Measurements from ENCODE around the gene SLC25A13. TPM values are rescaled to one million over a fixed set of nuclear protein-coding genes. Genes with fewer than 3 reads are reported as not detected.

The SLC25A13 gene
- total and polyA plus RNA-seq, 8 donors, result 20.2 to 41.2 (median 25.1) TPM

GRCh38 chr7:96266015-96266414 is 55.9 kb downstream of the SLC25A13 start:
- DNase-seq (no peak), ATAC-seq (no peak)
- Histone ChIP-seq H3K27ac (no peak overlapping the region), H3K4me3 (no peak overlapping the region), H3K4me1 (no peaks in the 10 kb centered on the region), H3K9me3 (no peaks in the 10 kb centered on the region), H3K36me3 (peaks cover 0 to 9% of the 10 kb centered on the region in 2 donors), H3K27me3 (no peaks in the 10 kb centered on the region)
- TF ChIP-seq CTCF (IDR thresholded peaks at IDR 0.05), result no peak
- intact Hi-C loops (cut with DNase I), result no loop called here

DNA sequence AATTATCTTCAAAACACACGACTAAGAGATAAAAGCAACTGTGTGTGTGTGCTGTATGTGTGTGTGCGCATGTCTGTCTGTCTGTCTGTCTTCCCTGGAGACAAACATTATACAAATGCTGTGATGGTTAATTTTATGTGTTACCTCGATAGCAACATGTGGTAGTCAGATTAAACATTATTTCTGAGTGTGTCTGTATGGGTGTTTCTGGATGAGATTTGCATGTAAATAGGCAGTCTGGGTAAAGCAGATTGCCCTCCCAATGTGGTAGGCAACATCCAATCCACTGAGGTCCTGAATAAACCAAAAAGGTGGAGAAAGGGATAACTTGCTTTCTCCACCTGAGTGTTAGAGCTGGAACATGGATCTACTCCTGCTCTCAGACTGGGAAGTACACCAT is 67.9 kb downstream of the SLC25A13 start:
- intact Hi-C loops (cut with DNase I), result no loop called here
- no peak for DNase-seq
- peaks cover 0 to 28% of the 10 kb centered on the region in 2 donors for H3K9me3 ChIP-seq
- H3K27ac ChIP-seq, result no peak overlapping the region
- no peak for TF ChIP-seq CTCF (IDR thresholded peaks at IDR 0.05)
- H3K4me1 ChIP-seq, result no peaks in the 10 kb centered on the region
- no peak for ATAC-seq
- no peaks in the 10 kb centered on the region for H3K27me3 ChIP-seq
- no peak overlapping the region for H3K4me3 ChIP-seq
- no peaks in the 10 kb centered on the region for H3K36me3 ChIP-seq

GRCh38 chr7:96253441-96253840 is 68.5 kb downstream of the SLC25A13 start:
- H3K4me3 ChIP-seq, result no peak overlapping the region
- no peaks in the 10 kb centered on the region for H3K36me3 ChIP-seq
- no peak for DNase-seq
- H3K27me3 ChIP-seq, result no peaks in the 10 kb centered on the region
- no peak overlapping the region for H3K27ac ChIP-seq
- peaks cover 0 to 23% of the 10 kb centered on the region in 2 donors for H3K9me3 ChIP-seq
- TF ChIP-seq CTCF (IDR thresholded peaks at IDR 0.05), result no peak
- intact Hi-C loops (cut with DNase I), result no loop called here
- H3K4me1 ChIP-seq, result no peaks in the 10 kb centered on the region
- no peak for ATAC-seq

DNA sequence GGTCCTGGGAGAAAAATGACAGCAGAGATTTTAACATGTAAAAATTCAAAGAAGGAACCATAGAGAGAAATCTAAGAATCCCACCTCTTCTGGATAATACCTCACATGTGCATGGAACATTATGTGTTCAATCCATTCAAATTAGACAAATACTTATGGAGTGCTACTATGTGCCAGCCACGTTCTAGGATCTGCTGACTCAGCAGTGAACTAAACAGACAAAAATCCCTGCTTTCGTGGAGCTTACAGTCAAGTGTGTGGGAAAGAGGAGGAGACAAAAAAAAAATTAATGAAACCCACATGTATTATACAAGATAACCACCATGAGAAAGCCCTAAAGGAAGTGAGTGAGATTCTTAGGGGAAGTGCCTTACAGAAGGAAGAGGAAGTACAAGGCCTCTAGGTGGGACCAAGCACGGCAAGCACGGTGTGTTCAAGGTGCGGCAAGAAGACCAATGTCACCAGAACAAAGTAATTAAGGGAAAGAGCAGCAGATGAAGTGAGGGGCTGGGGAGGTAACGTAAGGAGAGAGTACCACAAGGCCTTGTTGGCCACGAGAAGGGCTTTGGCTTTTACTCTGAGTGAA is 71.0 kb downstream of the SLC25A13 start:
- no peak for TF ChIP-seq CTCF (IDR thresholded peaks at IDR 0.05)
- peaks cover 0 to 2% of the 10 kb centered on the region in 2 donors for H3K9me3 ChIP-seq
- no peak overlapping the region for H3K4me3 ChIP-seq
- DNase-seq (no peak), ATAC-seq (no peak)
- H3K36me3 ChIP-seq, result no peaks in the 10 kb centered on the region
- no peaks in the 10 kb centered on the region for H3K4me1 ChIP-seq
- H3K27me3 ChIP-seq, result no peaks in the 10 kb centered on the region
- H3K27ac ChIP-seq, result no peak overlapping the region
- intact Hi-C loops (cut with DNase I), result no loop called here

- TF ChIP-seq CTCF (IDR thresholded peaks at IDR 0.05), result no peak
- intact Hi-C loops (cut with DNase I), result no loop called here
- H3K27ac ChIP-seq, result no peak overlapping the region
Measured at GRCh38 chr7:96248405-96248804, 73.5 kb downstream of the SLC25A13 start.

More at GRCh38 chr7:96248405-96248804, 73.5 kb downstream of the SLC25A13 start:
- DNase-seq, result no peak
- H3K9me3 ChIP-seq, result no peaks in the 10 kb centered on the region
- H3K4me3 ChIP-seq, result no peak overlapping the region
- no peaks in the 10 kb centered on the region for H3K4me1 ChIP-seq
- no peak for ATAC-seq
- H3K27me3 ChIP-seq, result no peaks in the 10 kb centered on the region
- no peaks in the 10 kb centered on the region for H3K36me3 ChIP-seq

Data from left lung (tissue), 10 donors.